ENCODE results near the gene MBD5.

Gene MBD5

DNA sequence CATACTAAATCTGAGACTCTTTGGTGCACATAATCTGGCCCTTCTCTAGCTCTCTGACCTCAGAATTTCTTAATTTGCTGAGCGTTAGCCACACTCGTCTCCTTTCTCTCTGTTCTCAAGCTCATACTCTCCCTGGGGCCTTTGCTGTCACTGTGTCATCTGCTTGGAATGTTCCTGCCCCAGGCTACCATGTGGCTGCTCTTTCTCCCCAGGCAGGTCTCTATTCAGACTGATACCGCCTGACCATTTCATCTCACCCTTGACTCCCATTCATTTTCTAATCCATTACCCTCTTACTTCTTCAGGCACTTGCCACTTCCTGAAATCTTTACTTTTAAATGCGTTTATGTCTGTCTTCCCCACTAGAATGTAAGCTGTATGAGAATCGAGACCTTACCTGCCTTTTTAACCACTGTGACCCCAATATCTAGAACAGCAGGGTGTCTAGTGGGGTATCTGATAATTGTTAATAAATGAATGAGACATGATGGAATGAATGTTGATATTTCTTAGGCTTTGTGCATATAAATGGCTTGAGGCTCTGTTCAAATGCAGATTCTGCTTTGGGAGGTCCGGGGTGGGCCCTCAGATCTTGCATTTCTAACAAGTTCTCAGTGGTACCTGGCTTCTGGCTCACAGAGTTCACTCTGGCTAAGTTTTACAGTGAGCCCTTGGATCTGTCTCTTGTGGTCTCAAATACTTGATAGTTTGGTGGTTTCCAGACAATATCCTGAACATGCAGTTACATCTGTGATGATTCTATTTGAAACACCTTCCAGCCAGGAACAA lies 533.8 kb downstream of the MBD5 start:
- DNase-seq: no peak

DNA sequence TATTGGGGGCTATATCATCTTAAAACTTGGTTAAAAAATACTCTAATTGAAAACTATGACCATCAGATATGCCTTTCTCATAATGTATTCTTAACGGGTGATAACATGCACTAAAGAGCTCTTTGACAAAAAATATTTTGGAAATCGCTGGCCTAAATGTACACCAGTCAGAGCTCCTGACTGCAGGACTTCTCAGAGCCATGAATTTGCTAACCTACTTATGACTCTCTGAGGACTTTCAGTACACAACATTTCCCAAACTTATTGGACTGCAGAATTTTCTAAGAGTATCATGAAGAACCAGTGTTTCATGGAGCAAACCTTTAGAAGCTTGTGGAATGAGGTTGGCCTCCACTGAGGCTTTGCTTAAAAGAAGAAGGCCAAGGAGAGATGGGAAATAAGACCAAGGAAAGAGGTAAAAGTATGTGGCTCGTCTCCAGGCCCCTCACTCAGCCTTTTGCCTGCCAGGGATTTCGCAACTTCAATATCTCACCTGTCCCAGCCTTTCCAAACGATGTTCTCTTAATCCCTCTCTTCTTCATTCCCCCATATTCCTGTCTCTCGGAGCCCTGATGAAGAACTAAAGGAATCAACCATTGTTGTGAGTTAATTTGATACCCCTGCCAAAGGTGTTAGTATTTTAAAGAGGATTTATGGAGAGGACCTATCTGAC lies 534.9 kb downstream of the MBD5 start:
- DNase-seq: no peak

DNA sequence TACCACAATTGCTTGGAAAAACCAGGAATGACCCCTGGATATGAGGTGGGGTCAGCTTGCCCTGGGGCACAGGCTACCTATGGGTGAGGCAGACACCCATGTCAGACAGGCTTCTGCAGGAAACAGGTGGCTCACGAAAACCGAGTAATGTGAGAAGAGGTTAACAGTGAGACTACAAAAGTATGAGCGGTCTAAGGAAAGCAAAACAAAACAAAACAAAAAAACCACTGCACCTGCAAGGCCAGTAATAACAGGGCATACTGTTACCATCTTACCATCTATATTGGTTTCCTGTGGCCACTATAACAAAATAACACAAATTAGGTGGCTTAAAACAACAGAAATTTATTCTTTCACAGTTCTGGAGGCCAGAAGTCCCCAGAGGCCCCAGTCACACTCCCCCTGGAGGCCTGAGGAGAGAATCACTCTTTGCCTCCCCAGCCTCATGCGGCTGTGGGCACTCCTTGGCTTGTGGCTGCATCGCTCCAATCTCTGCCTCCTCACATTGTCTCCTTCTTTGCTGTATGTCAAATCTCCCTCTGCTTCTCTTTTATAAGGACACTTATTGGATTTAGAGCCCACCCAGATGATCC lies 537.0 kb downstream of the MBD5 start:
- peak in 1 of 2 experiments; percentile 19 for DNase-seq

DNA sequence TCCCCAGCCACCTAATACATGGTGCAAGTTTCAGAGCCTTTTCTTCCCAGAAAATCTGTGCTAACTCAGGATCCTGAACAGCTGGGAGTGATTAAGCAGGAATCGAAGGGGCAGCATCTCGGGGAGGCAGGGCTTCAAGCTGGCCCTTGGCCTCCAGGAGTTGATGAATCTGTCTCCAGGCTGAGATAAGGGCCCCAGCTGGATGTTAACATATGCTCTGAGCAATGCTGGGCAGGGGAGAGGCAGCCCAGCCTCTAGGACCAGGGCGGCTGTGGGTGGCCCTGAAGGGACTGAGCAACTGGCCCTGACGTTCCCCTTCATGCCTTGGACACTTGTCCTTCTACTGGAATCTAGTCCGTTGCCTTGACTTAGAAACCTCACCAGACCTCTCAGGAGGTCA lies 539.6 kb downstream of the MBD5 start:
- DNase-seq: no peak

DNA sequence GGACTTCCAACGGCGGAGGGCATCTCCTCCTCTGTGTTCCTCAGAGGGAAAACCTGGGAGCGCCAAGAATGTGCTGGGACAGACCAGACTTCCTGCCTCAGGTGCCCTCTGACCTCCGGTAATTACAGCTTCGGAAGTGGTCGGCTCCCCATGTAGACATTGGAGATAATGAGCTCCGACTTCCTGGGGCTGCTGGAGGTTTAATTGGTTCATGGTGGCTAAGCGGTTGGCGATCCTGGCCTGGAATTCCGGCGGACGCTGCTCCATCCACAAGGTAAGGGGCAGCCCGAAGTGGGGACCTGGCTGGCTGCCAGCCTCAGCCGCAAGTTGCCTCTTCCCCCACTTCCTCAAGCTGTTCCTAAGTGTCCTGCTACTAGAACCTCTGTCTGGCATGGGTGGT lies 540.5 kb downstream of the MBD5 start:
- DNase-seq: no peak

DNA sequence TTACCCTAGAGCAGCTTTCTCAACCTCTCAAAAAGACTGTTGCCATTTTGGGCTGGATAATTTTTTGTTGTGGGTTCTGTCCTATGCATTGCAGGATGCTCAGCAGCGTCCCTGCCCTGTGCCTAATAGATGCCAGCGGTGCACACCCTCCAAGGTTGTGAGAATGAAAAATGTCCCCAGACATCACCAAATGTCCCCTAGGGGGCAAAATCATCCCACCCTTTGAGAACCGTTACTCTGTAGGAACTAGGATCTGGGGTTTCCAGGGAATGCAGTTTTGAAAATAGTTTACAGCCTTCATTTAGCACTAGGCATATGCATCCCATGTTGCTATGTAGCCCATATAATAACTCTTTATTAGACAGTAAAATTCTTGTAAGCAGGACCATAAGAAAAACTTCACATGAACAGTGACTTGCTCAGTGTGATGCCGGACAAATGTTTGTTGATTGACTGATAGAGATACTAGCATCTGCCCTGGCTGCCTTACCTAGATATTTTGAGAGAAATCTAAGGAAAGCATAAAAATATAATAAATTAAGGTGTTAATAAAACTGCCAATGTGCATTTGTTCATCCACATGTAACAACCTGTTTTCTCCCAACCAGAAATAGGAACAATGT lies 544.5 kb downstream of the MBD5 start:
- peak; percentile 14 to 39 for DNase-seq
